HEK293T (cell line): ENCODE results near the gene DEPDC1B.
"Not testable (repeated sequence)": the region's sequence is repeated elsewhere in the genome, so short reads cannot be mapped to it uniquely, and the experiment has no call there.

Source experiments
- CTCF ChIA-PET: fragments of 350-600 bp; formaldehyde crosslinking; extraction: SDS; loops from one replicate; lab custom pipeline; 2021; ENCODE audit warnings: antibody characterized with exemption, inconsistent platforms; lab: Yijun Ruan, JAX
- POLR2A ChIA-PET: fragments of 350-600 bp; formaldehyde crosslinking; extraction: SDS; loops from one replicate; lab custom pipeline; 2020; ENCODE audit warnings: antibody characterized with exemption, inconsistent platforms; lab: Yijun Ruan, JAX
- DNase-seq: peaks from one replicate; pipeline ENCODE4 v3.0.0; 2012; ENCODE audit warnings: mixed read lengths; ENCODE audit errors: extremely low spot score
- ARNT ChIP-seq: fragments of 450-650 bp; IDR thresholded peaks from 2 replicates; pipeline ENCODE4 v1.6.1; 2017; ENCODE audit warnings: mild to moderate bottlenecking
- BHLHE40 ChIP-seq: fragments of 450-650 bp; IDR thresholded peaks from 2 replicates; pipeline ENCODE4 v1.6.1; 2016; ENCODE audit warnings: mild to moderate bottlenecking, moderate library complexity, borderline replicate concordance
- CTBP1 ChIP-seq: fragments of 450-650 bp; IDR thresholded peaks from 2 replicates; pipeline ENCODE4 v1.6.1; 2016; ENCODE audit warnings: borderline replicate concordance
- ELF4 ChIP-seq: fragments of 450-650 bp; IDR thresholded peaks from 2 replicates; pipeline ENCODE4 v1.6.1; 2017; ENCODE audit warnings: antibody characterized with exemption
- FOXA1 ChIP-seq: fragments of 450-650 bp; IDR thresholded peaks from 2 replicates; pipeline ENCODE4 v1.6.1; 2016; ENCODE audit warnings: mild to moderate bottlenecking
- FOXK2 ChIP-seq: fragments of 450-650 bp; IDR thresholded peaks from 2 replicates; pipeline ENCODE4 v1.6.1; 2016; ENCODE audit warnings: mild to moderate bottlenecking
- FOXM1 ChIP-seq: fragments of 450-650 bp; IDR thresholded peaks from 2 replicates; pipeline ENCODE4 v1.6.1; 2017; ENCODE audit warnings: mild to moderate bottlenecking, borderline replicate concordance
- HDGF ChIP-seq: fragments of 450-650 bp; IDR thresholded peaks from 2 replicates; pipeline ENCODE4 v1.6.1; 2017; ENCODE audit warnings: antibody characterized with exemption, borderline replicate concordance
- L3MBTL2 ChIP-seq: fragments of 450-650 bp; conservative IDR thresholded peaks from 2 replicates; pipeline ENCODE4 v1.6.1; 2016; ENCODE audit warnings: mild to moderate bottlenecking
- LEF1 ChIP-seq: fragments of 450-650 bp; IDR thresholded peaks from 2 replicates; pipeline ENCODE4 v1.6.1; 2017; ENCODE audit warnings: mild to moderate bottlenecking, borderline replicate concordance
- NFRKB ChIP-seq: fragments of 450-650 bp; IDR thresholded peaks from 2 replicates; pipeline ENCODE4 v1.6.1; 2016; ENCODE audit warnings: mild to moderate bottlenecking, moderate library complexity
- SP1 ChIP-seq: fragments of 450-650 bp; IDR thresholded peaks from 2 replicates; pipeline ENCODE4 v1.6.1; 2017
- SUZ12 ChIP-seq: fragments of 450-650 bp; IDR thresholded peaks from 2 replicates; pipeline ENCODE4 v1.6.1; 2016; ENCODE audit warnings: mild to moderate bottlenecking
- TARDBP ChIP-seq: fragments of 450-650 bp; IDR thresholded peaks from 2 replicates; pipeline ENCODE4 v1.6.1; 2016
- ZNF384 ChIP-seq: fragments of 450-650 bp; IDR thresholded peaks from 2 replicates; pipeline ENCODE4 v1.6.1; 2016
- TF ChIP-seq, protein P1 (sequence below): fragments of 450-650 bp; IDR thresholded peaks from 2 replicates; pipeline ENCODE4 v1.6.1; 2016

Gene DEPDC1B

DNA sequence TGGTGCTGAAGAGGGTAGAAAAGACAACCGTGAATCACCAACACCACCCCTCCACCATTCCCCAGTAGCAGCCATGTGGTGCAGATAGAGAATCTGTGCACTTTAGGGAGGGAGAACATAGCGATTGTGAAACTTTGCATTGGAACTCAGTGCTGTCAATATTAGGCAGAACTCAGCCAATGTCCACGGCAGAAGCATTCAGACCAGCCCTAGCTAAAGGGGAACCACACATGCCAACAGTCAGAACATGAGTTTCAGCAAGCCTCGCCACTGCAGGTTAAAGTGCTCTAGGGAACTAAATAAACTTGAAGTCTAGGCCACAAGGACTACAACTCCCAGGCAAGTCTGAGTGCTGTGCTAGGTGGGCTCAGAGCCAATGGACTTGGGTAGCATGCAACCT lies 38.5 kb upstream of the DEPDC1B start:
- TF ChIP-seq NFRKB = no peak
- no peak for TF ChIP-seq FOXK2
- DNase-seq = no peak
- ChIA-PET POLR2A (no interaction called here), CTCF (no interaction called here)

DNA sequence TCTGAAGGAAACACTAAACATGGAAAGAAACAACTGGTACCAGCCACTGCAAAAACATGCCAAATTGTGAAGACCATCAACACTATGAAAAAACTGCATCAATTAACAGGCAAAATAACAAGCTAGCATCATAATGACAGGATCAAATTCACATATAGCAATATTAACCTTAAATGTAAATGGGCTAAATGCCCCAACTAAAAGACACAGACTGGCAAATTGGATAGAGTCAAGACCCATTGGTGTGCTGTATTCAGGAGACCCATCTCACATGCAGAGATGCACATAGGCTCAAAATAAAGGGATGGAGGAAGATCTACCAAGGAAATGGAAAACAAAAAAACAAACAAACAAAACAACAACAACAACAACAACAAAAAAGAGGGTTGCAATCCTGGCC lies 30.9 kb upstream of the DEPDC1B start:
- POLR2A ChIA-PET, DNase-seq, CTCF ChIA-PET: not testable (repeated sequence)

DNA sequence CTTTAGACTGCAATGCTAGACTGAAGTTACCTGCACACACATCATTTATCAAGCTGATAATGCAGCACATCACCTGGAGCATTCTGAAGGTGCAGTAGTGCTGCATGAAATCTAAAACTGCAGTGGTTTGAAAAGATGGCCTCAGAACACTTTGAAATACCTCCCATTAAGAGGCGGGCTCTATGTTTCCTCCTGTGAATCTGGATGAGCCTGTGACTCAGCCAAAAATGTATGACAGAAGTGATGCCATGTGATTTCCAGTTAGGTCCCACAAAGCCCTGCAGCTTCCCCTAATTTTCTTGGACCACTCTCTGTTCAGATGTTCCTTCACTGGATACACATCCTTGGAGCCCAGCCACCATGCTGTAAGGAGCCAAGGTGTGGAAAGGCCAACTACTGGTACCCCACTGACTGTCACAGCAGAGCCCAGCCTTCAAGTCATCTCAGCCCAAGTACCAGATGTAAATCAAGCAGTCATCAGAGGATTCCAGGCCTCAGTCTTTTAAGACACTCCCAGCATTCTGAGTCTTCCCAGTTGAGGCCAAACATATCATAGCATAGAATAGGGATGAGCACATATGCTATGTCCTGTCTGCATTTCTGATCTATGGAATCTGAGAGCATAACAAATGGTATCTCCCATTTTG lies 27.2 kb upstream of the DEPDC1B start:
- ChIA-PET POLR2A (interaction anchor here (0.8 kb wide), 1 partner anchor 27 kb away, joined by 3 read pairs; the partner anchor contains the start of gene DEPDC1B), CTCF (no interaction called here)
- DNase-seq = no peak
- TF ChIP-seq FOXM1 = no peak
- TF ChIP-seq HDGF = no peak
- TF ChIP-seq, protein P1, sequence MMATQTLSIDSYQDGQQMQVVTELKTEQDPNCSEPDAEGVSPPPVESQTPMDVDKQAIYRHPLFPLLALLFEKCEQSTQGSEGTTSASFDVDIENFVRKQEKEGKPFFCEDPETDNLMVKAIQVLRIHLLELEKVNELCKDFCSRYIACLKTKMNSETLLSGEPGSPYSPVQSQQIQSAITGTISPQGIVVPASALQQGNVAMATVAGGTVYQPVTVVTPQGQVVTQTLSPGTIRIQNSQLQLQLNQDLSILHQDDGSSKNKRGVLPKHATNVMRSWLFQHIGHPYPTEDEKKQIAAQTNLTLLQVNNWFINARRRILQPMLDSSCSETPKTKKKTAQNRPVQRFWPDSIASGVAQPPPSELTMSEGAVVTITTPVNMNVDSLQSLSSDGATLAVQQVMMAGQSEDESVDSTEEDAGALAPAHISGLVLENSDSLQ = no peak
- no peak for TF ChIP-seq SP1
- no peak for TF ChIP-seq CTBP1
- no peak for TF ChIP-seq NFRKB
- TF ChIP-seq TARDBP = no peak
- TF ChIP-seq ARNT = no peak
- TF ChIP-seq FOXK2 = no peak
- no peak for TF ChIP-seq ELF4
- no peak for TF ChIP-seq BHLHE40
- no peak for TF ChIP-seq FOXA1
- TF ChIP-seq LEF1 = no peak
- no peak for TF ChIP-seq SUZ12
- TF ChIP-seq ZNF384 = no peak
- TF ChIP-seq L3MBTL2 = no peak

DNA sequence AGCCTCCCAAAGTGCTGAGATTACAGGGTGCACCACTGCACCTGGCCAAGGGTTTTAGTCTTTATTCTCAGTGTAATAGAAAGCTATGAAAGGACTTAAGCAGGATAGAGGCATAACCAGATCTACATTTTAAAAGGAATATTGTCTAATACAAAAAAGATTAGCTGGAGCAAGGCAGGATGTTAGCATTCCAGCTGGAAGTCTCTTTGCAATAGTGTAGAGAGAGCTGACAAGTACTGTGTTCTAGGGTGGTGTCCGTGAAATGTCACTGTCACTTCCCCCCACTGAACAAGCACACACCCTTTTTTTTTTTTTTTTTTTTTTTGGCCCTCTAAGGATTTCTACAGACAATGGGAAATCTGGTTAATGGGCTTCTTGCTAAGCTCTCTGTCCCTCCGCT lies 24.2 kb upstream of the DEPDC1B start:
- no peak for DNase-seq
- POLR2A ChIA-PET = no interaction called here
- TF ChIP-seq BHLHE40 (no peak), TARDBP (no peak), ZNF384 (no peak)
- TF ChIP-seq, protein P1 = no peak
- CTCF ChIA-PET = no interaction called here

DNA sequence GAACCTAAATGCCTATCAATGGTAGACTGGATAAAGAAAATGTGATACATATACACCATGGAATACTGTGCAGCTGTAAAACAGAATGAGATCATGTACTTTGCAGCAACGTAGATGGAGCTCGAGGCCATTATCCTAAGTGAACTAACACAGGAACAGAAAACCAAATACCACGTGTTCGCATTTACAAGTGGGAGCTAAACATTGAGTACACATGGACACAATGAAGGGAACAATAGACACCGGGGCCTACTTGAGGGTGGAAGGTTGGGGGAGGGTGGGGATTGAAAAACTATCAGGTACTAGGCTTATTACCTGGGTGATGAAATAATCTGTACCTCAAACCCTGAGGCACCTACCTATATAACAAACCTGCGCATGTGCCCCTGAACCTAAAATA lies 22.4 kb upstream of the DEPDC1B start:
- no peak for DNase-seq
- TF ChIP-seq FOXK2 (no peak), FOXM1 (no peak), L3MBTL2 (no peak), ZNF384 (no peak), ARNT (no peak), HDGF (no peak), CTBP1 (no peak), LEF1 (no peak), ELF4 (no peak), TARDBP (no peak), SUZ12 (no peak), SP1 (no peak), NFRKB (no peak), FOXA1 (no peak)
- TF ChIP-seq, protein P1 = no peak
- CTCF ChIA-PET = no interaction called here
- POLR2A ChIA-PET = no interaction called here

DNA sequence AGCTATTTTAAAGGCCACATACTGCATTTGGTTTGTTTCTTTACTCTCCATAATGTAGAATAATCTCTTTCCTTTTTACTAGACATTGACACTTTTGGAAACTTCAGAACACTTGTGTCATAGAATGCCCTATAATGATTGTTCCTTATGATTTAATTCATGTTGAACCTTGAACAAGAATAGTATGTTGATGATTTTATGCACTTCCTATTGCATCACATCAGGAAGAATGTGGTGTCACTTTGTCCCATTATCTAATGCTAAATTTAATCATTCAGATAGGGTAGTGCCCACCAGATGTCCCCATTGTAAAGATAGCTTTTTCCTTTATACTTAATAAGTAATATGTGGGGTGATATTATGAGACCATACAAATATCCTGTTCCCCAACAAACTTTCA lies 19.4 kb upstream of the DEPDC1B start:
- ChIA-PET POLR2A (no interaction called here), CTCF (no interaction called here)
- no peak for TF ChIP-seq NFRKB
- TF ChIP-seq SP1 = no peak
- TF ChIP-seq ZNF384 = no peak
- no peak for TF ChIP-seq BHLHE40
- TF ChIP-seq SUZ12 = no peak
- no peak for TF ChIP-seq TARDBP
- TF ChIP-seq ARNT = no peak
- TF ChIP-seq FOXM1 = no peak
- no peak for TF ChIP-seq HDGF
- no peak for TF ChIP-seq LEF1
- no peak for TF ChIP-seq L3MBTL2
- TF ChIP-seq, protein P1 = no peak
- no peak for TF ChIP-seq CTBP1
- TF ChIP-seq FOXK2 = no peak
- no peak for TF ChIP-seq ELF4
- DNase-seq = no peak
